Retinal pigment epithelial cell (primary cell): ENCODE data around the gene BCL2L11.

Source experiments
- DNase-seq: peaks from one replicate; pipeline ENCODE4 v3.0.0-alpha.2; 2010; ENCODE audit warnings: low read depth
- H3K4me3 ChIP-seq: 2 replicates; pipeline ENCODE4 v1.5.1; 2011; ENCODE audit warnings: mild to moderate bottlenecking, low read length, control low read depth, moderate library complexity
- CTCF ChIP-seq: conservative IDR thresholded peaks from 2 replicates; pipeline ENCODE4 v1.5.1; 2011; ENCODE audit warnings: low read depth, low read length, control low read depth, inconsistent platforms

BCL2L11 gene

GRCh38 chr2:111164078-111164477, 43.4 kb downstream of the BCL2L11 start:
- DNase-seq = no peak
- no peak overlapping the region for H3K4me3 ChIP-seq
- no peak for TF ChIP-seq CTCF

- H3K4me3 ChIP-seq = no peak overlapping the region
- no peak for DNase-seq
- TF ChIP-seq CTCF = no peak
Measured at GRCh38 chr2:111165084-111165483, 44.4 kb downstream of the BCL2L11 start.

GRCh38 chr2:111166115-111166514, 45.4 kb downstream of the BCL2L11 start:
- no peak for TF ChIP-seq CTCF
- H3K4me3 ChIP-seq = no peak overlapping the region
- no peak for DNase-seq

GRCh38 chr2:111167076-111167862, 46.6 kb downstream of the BCL2L11 start:
- TF ChIP-seq CTCF = no peak
- DNase-seq = no peak

GRCh38 chr2:111167863-111168162, 47.1 kb downstream of the BCL2L11 start:
- DNase-seq = no peak
- TF ChIP-seq CTCF = no peak

More at GRCh38 chr2:111167076-111167862, 46.6 kb downstream of the BCL2L11 start:
- no peak overlapping the region for H3K4me3 ChIP-seq

GRCh38 chr2:111168528-111169239, 48.0 kb downstream of the BCL2L11 start:
- H3K4me3 ChIP-seq = no peak overlapping the region
- peak; percentile 40 for DNase-seq
- TF ChIP-seq CTCF = no peak

More at GRCh38 chr2:111167863-111168162, 47.1 kb downstream of the BCL2L11 start:
- no peak overlapping the region for H3K4me3 ChIP-seq

GRCh38 chr2:111169268-111169667, 48.6 kb downstream of the BCL2L11 start:
- no peak for DNase-seq
- no peak overlapping the region for H3K4me3 ChIP-seq
- no peak for TF ChIP-seq CTCF
